ENCODE measurements around the gene CD74. TPM values are rescaled to one million over a fixed set of nuclear protein-coding genes. Genes with fewer than 3 reads are reported as not detected.
A peak's percentile ranks its signal among the peaks of the same experiment; 100 is the strongest.

Gene CD74
- total and polyA plus RNA-seq, 10 of the 15 experiments (the other 5 are each of a cell fraction or from before 2014, with no cell fraction given): 1,387 to 11,063 (median 3,922) TPM

DNA sequence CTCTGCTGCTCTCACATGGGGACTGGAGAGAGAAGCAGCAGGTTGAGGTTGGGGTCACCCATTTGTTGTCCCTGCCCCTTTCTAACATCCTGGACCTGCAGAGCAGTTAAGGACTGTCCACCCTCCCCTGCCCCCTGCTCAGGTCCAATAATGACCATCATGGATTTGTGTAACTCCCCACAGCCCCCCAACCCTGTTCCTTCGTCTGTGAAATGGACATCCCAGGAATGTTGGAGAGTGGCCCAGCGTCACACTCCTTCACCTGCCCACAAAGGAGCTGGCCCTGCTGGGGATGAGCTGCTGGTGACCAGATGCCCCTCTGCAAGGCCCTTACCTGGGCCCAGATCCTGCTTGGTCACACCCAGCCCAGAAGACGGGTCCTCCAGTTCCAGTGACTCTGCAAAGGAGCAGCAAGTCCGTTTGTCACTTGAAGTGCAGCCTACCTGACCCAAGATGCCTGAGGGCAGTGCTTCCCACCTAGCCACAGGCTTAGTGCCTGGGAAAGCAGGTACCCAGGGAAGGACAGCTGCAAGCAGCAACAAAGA lies 10.4 kb downstream of the CD74 start (continued):
- TF ChIP-seq, protein P1, sequence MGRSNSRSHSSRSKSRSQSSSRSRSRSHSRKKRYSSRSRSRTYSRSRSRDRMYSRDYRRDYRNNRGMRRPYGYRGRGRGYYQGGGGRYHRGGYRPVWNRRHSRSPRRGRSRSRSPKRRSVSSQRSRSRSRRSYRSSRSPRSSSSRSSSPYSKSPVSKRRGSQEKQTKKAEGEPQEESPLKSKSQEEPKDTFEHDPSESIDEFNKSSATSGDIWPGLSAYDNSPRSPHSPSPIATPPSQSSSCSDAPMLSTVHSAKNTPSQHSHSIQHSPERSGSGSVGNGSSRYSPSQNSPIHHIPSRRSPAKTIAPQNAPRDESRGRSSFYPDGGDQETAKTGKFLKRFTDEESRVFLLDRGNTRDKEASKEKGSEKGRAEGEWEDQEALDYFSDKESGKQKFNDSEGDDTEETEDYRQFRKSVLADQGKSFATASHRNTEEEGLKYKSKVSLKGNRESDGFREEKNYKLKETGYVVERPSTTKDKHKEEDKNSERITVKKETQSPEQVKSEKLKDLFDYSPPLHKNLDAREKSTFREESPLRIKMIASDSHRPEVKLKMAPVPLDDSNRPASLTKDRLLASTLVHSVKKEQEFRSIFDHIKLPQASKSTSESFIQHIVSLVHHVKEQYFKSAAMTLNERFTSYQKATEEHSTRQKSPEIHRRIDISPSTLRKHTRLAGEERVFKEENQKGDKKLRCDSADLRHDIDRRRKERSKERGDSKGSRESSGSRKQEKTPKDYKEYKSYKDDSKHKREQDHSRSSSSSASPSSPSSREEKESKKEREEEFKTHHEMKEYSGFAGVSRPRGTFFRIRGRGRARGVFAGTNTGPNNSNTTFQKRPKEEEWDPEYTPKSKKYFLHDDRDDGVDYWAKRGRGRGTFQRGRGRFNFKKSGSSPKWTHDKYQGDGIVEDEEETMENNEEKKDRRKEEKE (IDR thresholded peaks at IDR 0.05): no peak
- TF ChIP-seq POLR2AphosphoS2 (IDR thresholded peaks at IDR 0.05; ENCODE audit: low read depth, low read length) (peak; percentile 88), MXI1 (IDR thresholded peaks at IDR 0.05; ENCODE audit: low read depth, low read length) (no peak), EGR1 (IDR thresholded peaks at IDR 0.05; ENCODE audit: borderline replicate concordance in 1 of 2, low read depth in 2 of 2, low read length in 2 of 2) (peak in 1 of 2 experiments; percentile 5; a peak in 1 of 3 replicates), KAT2A (conservative IDR thresholded peaks at IDR 0.05; ENCODE audit: control insufficient read depth, low read depth, low read length) (no peak), FOXM1 (IDR thresholded peaks at IDR 0.05; ENCODE audit: low read depth, low read length) (no peak), ZNF24 (IDR thresholded peaks at IDR 0.05) (no peak), BMI1 (IDR thresholded peaks at IDR 0.05; ENCODE audit: borderline replicate concordance) (no peak), SREBF1 (IDR thresholded peaks at IDR 0.05; ENCODE audit: low read length) (no peak), DPF2 (IDR thresholded peaks at IDR 0.05) (no peak), SMAD5 (IDR thresholded peaks at IDR 0.05; ENCODE audit: low read depth) (peak; percentile 83; the same call in 1 of the 2 replicates)
- TF ChIP-seq, protein P2, sequence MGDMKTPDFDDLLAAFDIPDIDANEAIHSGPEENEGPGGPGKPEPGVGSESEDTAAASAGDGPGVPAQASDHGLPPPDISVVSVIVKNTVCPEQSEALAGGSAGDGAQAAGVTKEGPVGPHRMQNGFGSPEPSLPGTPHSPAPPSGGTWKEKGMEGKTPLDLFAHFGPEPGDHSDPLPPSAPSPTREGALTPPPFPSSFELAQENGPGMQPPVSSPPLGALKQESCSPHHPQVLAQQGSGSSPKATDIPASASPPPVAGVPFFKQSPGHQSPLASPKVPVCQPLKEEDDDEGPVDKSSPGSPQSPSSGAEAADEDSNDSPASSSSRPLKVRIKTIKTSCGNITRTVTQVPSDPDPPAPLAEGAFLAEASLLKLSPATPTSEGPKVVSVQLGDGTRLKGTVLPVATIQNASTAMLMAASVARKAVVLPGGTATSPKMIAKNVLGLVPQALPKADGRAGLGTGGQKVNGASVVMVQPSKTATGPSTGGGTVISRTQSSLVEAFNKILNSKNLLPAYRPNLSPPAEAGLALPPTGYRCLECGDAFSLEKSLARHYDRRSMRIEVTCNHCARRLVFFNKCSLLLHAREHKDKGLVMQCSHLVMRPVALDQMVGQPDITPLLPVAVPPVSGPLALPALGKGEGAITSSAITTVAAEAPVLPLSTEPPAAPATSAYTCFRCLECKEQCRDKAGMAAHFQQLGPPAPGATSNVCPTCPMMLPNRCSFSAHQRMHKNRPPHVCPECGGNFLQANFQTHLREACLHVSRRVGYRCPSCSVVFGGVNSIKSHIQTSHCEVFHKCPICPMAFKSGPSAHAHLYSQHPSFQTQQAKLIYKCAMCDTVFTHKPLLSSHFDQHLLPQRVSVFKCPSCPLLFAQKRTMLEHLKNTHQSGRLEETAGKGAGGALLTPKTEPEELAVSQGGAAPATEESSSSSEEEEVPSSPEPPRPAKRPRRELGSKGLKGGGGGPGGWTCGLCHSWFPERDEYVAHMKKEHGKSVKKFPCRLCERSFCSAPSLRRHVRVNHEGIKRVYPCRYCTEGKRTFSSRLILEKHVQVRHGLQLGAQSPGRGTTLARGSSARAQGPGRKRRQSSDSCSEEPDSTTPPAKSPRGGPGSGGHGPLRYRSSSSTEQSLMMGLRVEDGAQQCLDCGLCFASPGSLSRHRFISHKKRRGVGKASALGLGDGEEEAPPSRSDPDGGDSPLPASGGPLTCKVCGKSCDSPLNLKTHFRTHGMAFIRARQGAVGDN (IDR thresholded peaks at IDR 0.05): no peak
- TF ChIP-seq, protein P3, sequence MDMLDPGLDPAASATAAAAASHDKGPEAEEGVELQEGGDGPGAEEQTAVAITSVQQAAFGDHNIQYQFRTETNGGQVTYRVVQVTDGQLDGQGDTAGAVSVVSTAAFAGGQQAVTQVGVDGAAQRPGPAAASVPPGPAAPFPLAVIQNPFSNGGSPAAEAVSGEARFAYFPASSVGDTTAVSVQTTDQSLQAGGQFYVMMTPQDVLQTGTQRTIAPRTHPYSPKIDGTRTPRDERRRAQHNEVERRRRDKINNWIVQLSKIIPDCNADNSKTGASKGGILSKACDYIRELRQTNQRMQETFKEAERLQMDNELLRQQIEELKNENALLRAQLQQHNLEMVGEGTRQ (IDR thresholded peaks at IDR 0.05; ENCODE audit: borderline replicate concordance, low read depth, low read length): no peak
- TF ChIP-seq, protein P4, sequence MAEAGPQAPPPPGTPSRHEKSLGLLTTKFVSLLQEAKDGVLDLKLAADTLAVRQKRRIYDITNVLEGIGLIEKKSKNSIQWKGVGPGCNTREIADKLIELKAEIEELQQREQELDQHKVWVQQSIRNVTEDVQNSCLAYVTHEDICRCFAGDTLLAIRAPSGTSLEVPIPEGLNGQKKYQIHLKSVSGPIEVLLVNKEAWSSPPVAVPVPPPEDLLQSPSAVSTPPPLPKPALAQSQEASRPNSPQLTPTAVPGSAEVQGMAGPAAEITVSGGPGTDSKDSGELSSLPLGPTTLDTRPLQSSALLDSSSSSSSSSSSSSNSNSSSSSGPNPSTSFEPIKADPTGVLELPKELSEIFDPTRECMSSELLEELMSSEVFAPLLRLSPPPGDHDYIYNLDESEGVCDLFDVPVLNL (IDR thresholded peaks at IDR 0.05; ENCODE audit: low read depth, low read length): no peak
- TF ChIP-seq, protein P5, sequence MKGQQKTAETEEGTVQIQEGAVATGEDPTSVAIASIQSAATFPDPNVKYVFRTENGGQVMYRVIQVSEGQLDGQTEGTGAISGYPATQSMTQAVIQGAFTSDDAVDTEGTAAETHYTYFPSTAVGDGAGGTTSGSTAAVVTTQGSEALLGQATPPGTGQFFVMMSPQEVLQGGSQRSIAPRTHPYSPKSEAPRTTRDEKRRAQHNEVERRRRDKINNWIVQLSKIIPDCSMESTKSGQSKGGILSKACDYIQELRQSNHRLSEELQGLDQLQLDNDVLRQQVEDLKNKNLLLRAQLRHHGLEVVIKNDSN (IDR thresholded peaks at IDR 0.05; ENCODE audit: borderline replicate concordance, extremely low read length, insufficient read depth, low read depth, low read length): no peak
- TF ChIP-seq, protein P6, sequence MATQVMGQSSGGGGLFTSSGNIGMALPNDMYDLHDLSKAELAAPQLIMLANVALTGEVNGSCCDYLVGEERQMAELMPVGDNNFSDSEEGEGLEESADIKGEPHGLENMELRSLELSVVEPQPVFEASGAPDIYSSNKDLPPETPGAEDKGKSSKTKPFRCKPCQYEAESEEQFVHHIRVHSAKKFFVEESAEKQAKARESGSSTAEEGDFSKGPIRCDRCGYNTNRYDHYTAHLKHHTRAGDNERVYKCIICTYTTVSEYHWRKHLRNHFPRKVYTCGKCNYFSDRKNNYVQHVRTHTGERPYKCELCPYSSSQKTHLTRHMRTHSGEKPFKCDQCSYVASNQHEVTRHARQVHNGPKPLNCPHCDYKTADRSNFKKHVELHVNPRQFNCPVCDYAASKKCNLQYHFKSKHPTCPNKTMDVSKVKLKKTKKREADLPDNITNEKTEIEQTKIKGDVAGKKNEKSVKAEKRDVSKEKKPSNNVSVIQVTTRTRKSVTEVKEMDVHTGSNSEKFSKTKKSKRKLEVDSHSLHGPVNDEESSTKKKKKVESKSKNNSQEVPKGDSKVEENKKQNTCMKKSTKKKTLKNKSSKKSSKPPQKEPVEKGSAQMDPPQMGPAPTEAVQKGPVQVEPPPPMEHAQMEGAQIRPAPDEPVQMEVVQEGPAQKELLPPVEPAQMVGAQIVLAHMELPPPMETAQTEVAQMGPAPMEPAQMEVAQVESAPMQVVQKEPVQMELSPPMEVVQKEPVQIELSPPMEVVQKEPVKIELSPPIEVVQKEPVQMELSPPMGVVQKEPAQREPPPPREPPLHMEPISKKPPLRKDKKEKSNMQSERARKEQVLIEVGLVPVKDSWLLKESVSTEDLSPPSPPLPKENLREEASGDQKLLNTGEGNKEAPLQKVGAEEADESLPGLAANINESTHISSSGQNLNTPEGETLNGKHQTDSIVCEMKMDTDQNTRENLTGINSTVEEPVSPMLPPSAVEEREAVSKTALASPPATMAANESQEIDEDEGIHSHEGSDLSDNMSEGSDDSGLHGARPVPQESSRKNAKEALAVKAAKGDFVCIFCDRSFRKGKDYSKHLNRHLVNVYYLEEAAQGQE (IDR thresholded peaks at IDR 0.05; ENCODE audit: low read depth, low read length): no peak

All from GM12878 (cell line).